ENCODE data around the gene MBTD1. TPM values are rescaled to one million over a fixed set of nuclear protein-coding genes. Genes with fewer than 3 reads are reported as not detected.

Gene MBTD1
- total and polyA plus RNA-seq, 10 of the 15 experiments (the other 5 are each of a cell fraction or from before 2014, with no cell fraction given) = 1.3 to 16.7 (median 9.5) TPM

- no peak for TF ChIP-seq PAX8 (IDR thresholded peaks at IDR 0.05)
- TF ChIP-seq IRF3 (IDR thresholded peaks at IDR 0.05) = no peak
- TF ChIP-seq CTCF (IDR thresholded peaks at IDR 0.05 in 2 of 3, conservative IDR thresholded peaks at IDR 0.05 in 1 of 3; ENCODE audit: control insufficient read depth in 2 of 3, extremely low read depth in 1 of 3, insufficient read depth in 1 of 3, low read depth in 3 of 3, low read length in 3 of 3) = peak; percentile 73 to 85 (median 75)
- TF ChIP-seq RFX5 (IDR thresholded peaks at IDR 0.05; ENCODE audit: low read depth, low read length) = no peak
- peak; percentile 20; the same call in 1 of the 2 replicates for TF ChIP-seq PKNOX1 (IDR thresholded peaks at IDR 0.05)
- TF ChIP-seq ESRRA (IDR thresholded peaks at IDR 0.05; ENCODE audit: low read length) = no peak
- no peak for TF ChIP-seq ZNF687 (IDR thresholded peaks at IDR 0.05)
- TF ChIP-seq MXI1 (IDR thresholded peaks at IDR 0.05; ENCODE audit: low read depth, low read length) = no peak
- TF ChIP-seq SUPT20H (IDR thresholded peaks at IDR 0.05; ENCODE audit: borderline replicate concordance, control insufficient read depth, low read depth, low read length) = no peak
- peak; percentile 39; the same call in 1 of the 2 replicates for TF ChIP-seq YY1 (IDR thresholded peaks at IDR 0.05; ENCODE audit: low read depth, low read length)
- no peak; the same call in 1 of the 2 replicates for TF ChIP-seq NKRF (conservative IDR thresholded peaks at IDR 0.05)
- TF ChIP-seq ETV6 (conservative IDR thresholded peaks at IDR 0.05 in 1 of 2, IDR thresholded peaks at IDR 0.05 in 1 of 2; ENCODE audit: borderline replicate concordance in 1 of 2, low read depth in 1 of 2) = no peak
- TF ChIP-seq IKZF2 (IDR thresholded peaks at IDR 0.05) = peak; percentile 18 to 41; a peak in 2 of 4 replicates
- TF ChIP-seq TCF3 (IDR thresholded peaks at IDR 0.05; ENCODE audit: borderline replicate concordance, insufficient read depth, low read depth, low read length) = no peak
- no peak for TF ChIP-seq PBX3 (IDR thresholded peaks at IDR 0.05; ENCODE audit: insufficient replicate concordance, low read depth, low read length)
Measured at GRCh38 chr17:51166987-51167931, 92.6 kb downstream of the MBTD1 start (continued).

Data from GM12878 (cell line).